Common myeloid progenitor, CD34-positive (primary cell): ENCODE data around the gene RAD51B.

Source experiments
- CTCF ChIA-PET: fragments of 350-600 bp; sonication (Branson Sonifier 250); formaldehyde crosslinking; loops from one replicate; lab custom pipeline; 2021; ENCODE audit warnings: antibody characterized with exemption; lab: Charles Lee
- POLR2A ChIA-PET: fragments of 350-600 bp; sonication (Branson Sonifier 250); formaldehyde crosslinking; loops from one replicate; lab custom pipeline; 2021; ENCODE audit warnings: antibody characterized with exemption; lab: Charles Lee
- DNase-seq, 3 donors: peaks; one replicate each; pipeline versions ENCODE4 v3.0.0 to v3.0.0-alpha.2; 2013
- H3K27ac ChIP-seq, 2 experiments: 1 replicate in 1 of 2; 2 replicates in 1 of 2; pipeline ENCODE4 v1.7.0; 2013; ENCODE audit warnings: inconsistent platforms in 2 of 2, low read length in 2 of 2, mild to moderate bottlenecking in 2 of 2, low read depth in 1 of 2, moderate library complexity in 1 of 2; ENCODE audit not compliant: severe bottlenecking in 2 of 2, insufficient read depth in 1 of 2, poor library complexity in 1 of 2
- H3K27me3 ChIP-seq, 5 experiments: replicated peaks in 2 of 5; 1 replicate in 3 of 5; 2 replicates in 2 of 5; pipeline versions ENCODE4 v1.6.1 to v1.7.0; 2013; ENCODE audit warnings: low read length in 4 of 5, mild to moderate bottlenecking in 2 of 5, moderate library complexity in 2 of 5, inconsistent platforms in 1 of 5; ENCODE audit not compliant: insufficient read depth in 5 of 5, control insufficient read depth in 4 of 5
- H3K36me3 ChIP-seq, 4 experiments: 1 replicate in 2 of 4; 2 replicates in 2 of 4; pipeline versions ENCODE4 v1.6.1 to v1.7.0; 2013; ENCODE audit warnings: low read length in 3 of 4, control low read depth in 1 of 4, mild to moderate bottlenecking in 1 of 4; ENCODE audit not compliant: control insufficient read depth in 4 of 4, insufficient read depth in 4 of 4
- H3K4me1 ChIP-seq, 4 experiments: 1 replicate in 3 of 4; 2 replicates in 1 of 4; pipeline versions ENCODE4 v1.6.1 to v1.7.1; 2013; ENCODE audit warnings: low read length in 3 of 4, mild to moderate bottlenecking in 3 of 4, control low read depth in 1 of 4, inconsistent platforms in 1 of 4, moderate library complexity in 1 of 4; ENCODE audit not compliant: control insufficient read depth in 4 of 4, insufficient read depth in 4 of 4; ENCODE audit errors: control extremely low read depth in 1 of 4
- H3K4me3 ChIP-seq, 7 experiments: 1 replicate in 4 of 7; 2 replicates in 3 of 7; pipeline versions ENCODE4 v1.5.1 to v1.7.0; 2013; ENCODE audit warnings: mild to moderate bottlenecking in 7 of 7, low read length in 6 of 7, moderate library complexity in 6 of 7, inconsistent platforms in 2 of 7, low read depth in 2 of 7, control low read depth in 1 of 7; ENCODE audit not compliant: insufficient read depth in 4 of 7, control insufficient read depth in 1 of 7; ENCODE audit errors: extremely low read depth in 1 of 7
- H3K9me3 ChIP-seq, 5 experiments: 1 replicate in 4 of 5; 2 replicates in 1 of 5; pipeline versions ENCODE4 v1.6.1 to v1.7.1; 2013; ENCODE audit warnings: low read length in 4 of 5, mild to moderate bottlenecking in 2 of 5, inconsistent platforms in 1 of 5, low read depth in 1 of 5, moderate library complexity in 1 of 5; ENCODE audit not compliant: control insufficient read depth in 4 of 5, insufficient read depth in 2 of 5; ENCODE audit errors: control extremely low read depth in 1 of 5
- WGBS: methylation state at CpG from one replicate; pipeline ENCODE4 v1.1.5; 2013; ENCODE audit not compliant: insufficient coverage; 5-methylcytosine and 5-hydroxymethylcytosine counted together

Gene RAD51B

DNA sequence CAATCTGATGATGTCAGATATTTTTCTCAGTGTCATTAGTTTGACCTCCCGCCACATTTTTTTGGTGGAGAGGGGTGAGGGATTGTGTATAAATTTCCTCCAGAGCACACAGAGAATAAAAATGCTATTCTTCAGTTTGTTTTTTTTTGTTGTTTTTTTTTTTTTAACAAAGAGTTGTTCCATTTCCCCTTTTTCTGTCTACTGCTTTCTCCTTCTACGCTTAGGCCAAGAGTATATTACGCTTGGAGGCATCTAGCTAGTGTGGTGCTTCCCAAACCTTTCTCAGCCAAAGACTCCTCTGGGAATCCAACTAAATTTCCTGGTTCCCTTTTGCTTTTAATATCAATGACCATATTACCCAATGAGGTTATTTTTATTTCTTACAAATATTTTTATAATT is 507.7 kb downstream of the RAD51B start:
- no peak overlapping the region for H3K4me3 ChIP-seq
- no peak overlapping the region for H3K27ac ChIP-seq
- no peaks in the 10 kb centered on the region for H3K9me3 ChIP-seq
- peak in 1 of 3 donors; percentile 17 for DNase-seq
- no peaks in the 10 kb centered on the region for H3K27me3 ChIP-seq
- peaks cover 0 to 2% (median 0%) of the 10 kb centered on the region in 4 experiments for H3K36me3 ChIP-seq
- ChIA-PET CTCF (no interaction called here), POLR2A (no interaction called here)
- WGBS, result 60% methylated on average over 1 of the region's 3 CpGs
- peaks cover 0 to 10% (median 7%) of the 10 kb centered on the region in 4 experiments for H3K4me1 ChIP-seq

DNA sequence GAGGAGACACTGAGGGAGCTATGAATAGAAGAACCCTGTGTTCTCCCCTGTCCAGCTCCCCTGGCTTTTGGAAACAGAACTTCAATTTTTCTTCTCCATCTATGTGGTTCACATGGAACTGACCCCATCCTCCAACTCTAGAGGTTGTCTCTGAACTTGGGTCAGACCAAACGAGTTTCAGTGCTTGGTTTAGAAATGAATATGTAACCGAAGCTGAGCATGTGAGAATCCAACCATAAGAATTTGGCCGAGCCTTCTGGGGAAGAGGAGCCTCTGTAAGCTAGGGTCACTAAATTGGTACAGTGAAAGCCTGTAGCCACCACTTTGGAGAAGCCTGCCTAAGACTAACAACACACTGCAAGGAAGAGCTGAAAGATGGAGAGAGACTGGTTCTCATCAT is 508.9 kb downstream of the RAD51B start:
- 96% methylated on average over 3 of the region's 3 CpGs for WGBS
- ChIA-PET CTCF (interaction anchor here (1.1 to 1.2 kb wide), 2 partner anchors 10 to 78 kb away, joined by 3 read pairs; no protein-coding TSS in a partner anchor), POLR2A (no interaction called here)

DNA sequence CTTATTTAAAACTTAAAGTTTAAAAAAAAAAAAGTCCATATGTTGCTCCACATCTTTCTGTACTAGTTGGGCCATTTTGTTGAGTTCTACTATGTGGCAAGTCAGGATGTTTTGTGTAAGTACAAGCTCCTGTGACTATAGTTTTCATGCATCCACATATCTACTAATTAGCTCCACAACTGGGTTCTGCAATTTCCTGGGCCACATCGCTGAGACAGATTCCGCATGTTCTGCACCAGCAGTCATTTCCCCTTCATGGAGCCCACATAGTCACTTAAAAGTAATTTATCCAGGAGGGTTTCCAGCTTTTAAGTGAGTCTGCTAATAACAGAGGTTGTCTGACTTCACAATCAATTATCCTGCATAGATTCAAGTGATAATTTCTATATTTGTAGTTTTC is 511.8 kb downstream of the RAD51B start:
- DNase-seq, result no peak
- H3K27ac ChIP-seq, result no peak overlapping the region
- WGBS, result 100% methylated on average over 2 of the region's 2 CpGs
- no peak overlapping the region for H3K4me3 ChIP-seq
- ChIA-PET POLR2A (no interaction called here), CTCF (no interaction called here)
- peaks cover 0 to 2% (median 0%) of the 10 kb centered on the region in 4 experiments for H3K36me3 ChIP-seq
- H3K9me3 ChIP-seq, result no peaks in the 10 kb centered on the region
- H3K27me3 ChIP-seq, result no peaks in the 10 kb centered on the region
- peaks cover 0 to 10% (median 7%) of the 10 kb centered on the region in 4 experiments for H3K4me1 ChIP-seq

More for the DNA sequence above, 508.9 kb downstream of the RAD51B start:
- Histone ChIP-seq H3K4me3 (no peak overlapping the region), H3K36me3 (peaks cover 0 to 2% (median 0%) of the 10 kb centered on the region in 4 experiments), H3K27me3 (no peaks in the 10 kb centered on the region), H3K4me1 (peaks cover 0 to 10% (median 7%) of the 10 kb centered on the region in 4 experiments), H3K27ac (no peak overlapping the region), H3K9me3 (no peaks in the 10 kb centered on the region)
- no peak for DNase-seq

DNA sequence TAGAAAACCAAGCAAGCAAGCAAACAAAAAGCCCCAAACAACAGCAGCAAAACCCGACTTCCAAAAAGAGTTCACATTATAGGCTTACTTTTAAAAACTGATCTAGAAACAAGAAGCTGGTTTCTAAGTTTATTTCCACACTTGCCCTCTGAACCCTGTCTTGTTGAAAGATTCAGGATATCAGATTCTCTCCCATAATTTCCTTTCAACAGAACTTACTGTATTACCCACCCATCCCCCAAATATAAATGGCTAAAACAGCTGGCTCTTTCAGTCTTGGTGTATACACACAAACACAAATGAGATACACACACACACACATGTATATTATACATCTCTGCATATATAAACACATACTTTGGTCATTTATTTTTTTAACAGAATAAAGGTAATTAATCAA is 512.4 kb downstream of the RAD51B start:
- ChIA-PET CTCF (no interaction called here), POLR2A (no interaction called here)
- no peak for DNase-seq
- H3K4me3 ChIP-seq, result no peak overlapping the region
- peaks cover 0 to 2% (median 0%) of the 10 kb centered on the region in 4 experiments for H3K36me3 ChIP-seq
- no peaks in the 10 kb centered on the region for H3K27me3 ChIP-seq
- no peak overlapping the region for H3K27ac ChIP-seq
- peaks cover 0 to 12% (median 6%) of the 10 kb centered on the region in 4 experiments for H3K4me1 ChIP-seq
- 100% methylated on average over 1 of the region's 1 CpG for WGBS
- no peaks in the 10 kb centered on the region for H3K9me3 ChIP-seq

DNA sequence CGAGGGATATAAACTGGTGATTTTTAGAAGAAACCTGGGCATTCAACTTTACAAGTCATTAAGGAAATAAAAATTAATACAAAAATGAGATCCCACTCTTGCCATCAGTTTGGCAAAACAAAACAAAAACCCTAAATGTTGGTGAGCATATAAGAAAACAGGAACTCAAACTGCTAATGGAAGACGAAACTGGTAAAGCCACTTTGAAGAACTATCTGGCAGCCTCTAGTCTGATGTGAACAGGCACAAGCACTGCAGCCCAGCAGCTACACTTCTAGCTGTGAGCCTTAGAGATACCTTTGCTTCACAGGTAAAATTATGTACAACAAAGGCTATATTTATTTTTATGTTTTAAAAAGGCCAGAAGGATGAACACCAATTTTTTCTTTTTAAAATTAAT is 513.7 kb downstream of the RAD51B start:
- DNase-seq, result peak in 2 of 3 donors; percentile 25 to 39
- no peak overlapping the region for H3K27ac ChIP-seq
- H3K9me3 ChIP-seq, result no peaks in the 10 kb centered on the region
- H3K4me3 ChIP-seq, result no peak overlapping the region
- ChIA-PET POLR2A (interaction anchor here (0.7 kb wide), 1 partner anchor 918 kb away, joined by 3 read pairs; no protein-coding TSS in a partner anchor), CTCF (interaction anchor here (1.1 kb wide), 1 partner anchor 17 kb away, joined by 3 read pairs; no protein-coding TSS in a partner anchor)
- no peaks in the 10 kb centered on the region for H3K27me3 ChIP-seq
- WGBS, result 50% methylated on average over 1 of the region's 2 CpGs
- H3K36me3 ChIP-seq, result peaks cover 0 to 2% (median 0%) of the 10 kb centered on the region in 4 experiments
- peaks cover 4 to 20% (median 11%) of the 10 kb centered on the region in 4 experiments for H3K4me1 ChIP-seq

DNA sequence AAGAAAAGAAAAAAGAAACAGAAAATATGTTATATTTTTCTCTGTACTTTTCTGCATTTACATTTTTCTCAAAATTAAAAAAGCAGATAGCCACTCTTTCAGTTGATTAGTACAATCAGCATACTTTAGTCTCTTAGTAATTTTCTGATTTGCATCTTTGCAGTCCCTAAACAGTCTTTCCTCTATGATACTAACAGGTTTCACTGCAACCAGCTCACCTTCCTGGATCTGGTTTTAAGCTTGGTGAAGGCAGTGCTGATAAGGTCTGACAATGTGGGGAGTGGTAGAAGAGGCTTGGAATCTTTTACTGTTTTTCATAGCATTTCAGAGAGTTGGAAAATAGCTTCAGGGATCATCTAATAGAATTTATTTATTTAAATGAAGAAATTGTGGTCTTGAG is 515.7 kb downstream of the RAD51B start:
- no peaks in the 10 kb centered on the region for H3K36me3 ChIP-seq
- POLR2A ChIA-PET, result no interaction called here
- no peaks in the 10 kb centered on the region for H3K9me3 ChIP-seq
- CTCF ChIA-PET, result interaction anchor here (0.9 kb wide), 1 partner anchor 24 kb away, joined by 3 read pairs; no protein-coding TSS in a partner anchor
- no peak overlapping the region for H3K4me3 ChIP-seq
- no peak for DNase-seq
- peaks cover 4 to 25% (median 13%) of the 10 kb centered on the region in 4 experiments for H3K4me1 ChIP-seq
- H3K27ac ChIP-seq, result no peak overlapping the region
- no peaks in the 10 kb centered on the region for H3K27me3 ChIP-seq

DNA sequence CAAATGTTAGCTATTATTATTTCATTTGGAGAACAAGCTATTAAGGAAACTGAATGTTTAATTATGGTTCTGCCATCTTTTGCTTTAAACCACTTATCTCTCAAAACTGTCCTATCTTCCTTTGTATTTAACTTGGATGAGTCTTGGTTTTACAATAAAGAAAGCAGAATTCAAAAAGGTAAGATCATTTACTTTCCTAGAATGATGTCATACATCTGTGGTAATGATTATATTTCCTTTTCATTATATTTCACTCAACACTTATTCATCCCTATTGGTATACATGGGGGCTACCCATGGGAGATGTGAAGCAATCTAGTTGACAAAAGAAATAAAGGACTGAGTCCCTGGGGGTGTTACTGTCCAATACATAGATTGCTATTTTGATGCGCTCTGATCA is 516.6 kb downstream of the RAD51B start:
- peaks cover 4 to 26% (median 14%) of the 10 kb centered on the region in 4 experiments for H3K4me1 ChIP-seq
- H3K27me3 ChIP-seq, result no peaks in the 10 kb centered on the region
- H3K4me3 ChIP-seq, result no peak overlapping the region
- ChIA-PET POLR2A (no interaction called here), CTCF (no interaction called here)
- no peak for DNase-seq
- H3K36me3 ChIP-seq, result no peaks in the 10 kb centered on the region
- no peak overlapping the region for H3K27ac ChIP-seq
- H3K9me3 ChIP-seq, result no peaks in the 10 kb centered on the region
- WGBS, result no CpG with 5 or more reads among the region's 1 CpG
